ENCODE data around the gene TTBK2. TPM values are rescaled to one million over a fixed set of nuclear protein-coding genes. Genes with fewer than 3 reads are reported as not detected.

The TTBK2 gene
- polyA plus RNA-seq, 1 experiment, result 3.3 TPM

DNA sequence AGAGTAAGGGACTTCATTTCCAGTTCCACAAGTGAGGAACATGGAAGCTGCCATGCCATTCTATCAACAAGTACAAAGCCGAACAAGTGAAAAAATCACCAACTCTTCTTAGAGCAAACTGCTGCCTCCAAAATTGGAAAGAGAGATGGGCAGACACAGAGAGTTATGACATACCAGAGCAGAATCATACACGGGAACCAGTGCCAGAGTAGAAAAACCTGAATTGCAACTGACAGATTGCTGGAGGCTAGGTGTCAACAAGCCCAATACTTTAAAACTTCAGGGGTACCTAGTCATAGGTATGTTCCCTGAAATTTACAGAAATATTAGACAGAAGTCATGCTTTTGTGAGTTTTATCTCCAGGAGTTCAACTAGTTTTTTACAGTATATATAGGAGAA lies 62.0 kb downstream of the TTBK2 start:
- no peak for DNase-seq (ENCODE audit: low read depth)
- Histone ChIP-seq H3K27me3 (ENCODE audit: control insufficient read depth, insufficient read depth, low read length) (no peaks in the 10 kb centered on the region), H3K36me3 (ENCODE audit: control insufficient read depth, insufficient read depth, low read length) (no peaks in the 10 kb centered on the region; the same call in 1 of the 2 replicates), H3K4me3 (ENCODE audit: low read depth, low read length) (no peak overlapping the region)
- ChIA-PET POLR2A (no interaction called here), CTCF (no interaction called here)
- no peak for TF ChIP-seq CTCF (IDR thresholded peaks at IDR 0.05; ENCODE audit: insufficient read depth, low read depth, low read length)

DNA sequence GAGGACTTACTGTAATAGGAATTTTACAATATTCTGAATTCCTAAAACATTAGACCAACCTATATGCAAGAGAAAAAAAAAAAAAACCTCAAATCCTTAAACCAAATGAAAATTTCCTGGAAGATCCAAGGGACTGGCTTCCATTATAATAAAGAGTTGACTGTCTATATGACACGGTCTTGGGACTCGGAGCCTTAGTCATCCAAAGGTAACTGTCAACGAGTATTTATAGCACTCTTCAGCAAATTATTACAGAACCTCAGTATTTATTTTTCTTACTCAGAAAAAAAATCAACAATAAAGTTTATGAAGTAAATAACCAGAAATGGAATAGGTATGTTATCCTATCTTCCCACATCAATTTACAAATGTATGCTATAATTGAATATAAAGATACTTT lies 66.0 kb downstream of the TTBK2 start:
- ChIA-PET CTCF (no interaction called here), POLR2A (no interaction called here)
- Histone ChIP-seq H3K4me3 (ENCODE audit: low read depth, low read length) (no peak overlapping the region), H3K36me3 (ENCODE audit: control insufficient read depth, insufficient read depth, low read length) (no peaks in the 10 kb centered on the region), H3K27me3 (ENCODE audit: control insufficient read depth, insufficient read depth, low read length) (no peaks in the 10 kb centered on the region)
- TF ChIP-seq CTCF (IDR thresholded peaks at IDR 0.05; ENCODE audit: insufficient read depth, low read depth, low read length), result no peak
- DNase-seq (ENCODE audit: low read depth), result no peak

- Histone ChIP-seq H3K36me3 (ENCODE audit: control insufficient read depth, insufficient read depth, low read length) (no peaks in the 10 kb centered on the region), H3K27me3 (ENCODE audit: control insufficient read depth, insufficient read depth, low read length) (no peaks in the 10 kb centered on the region), H3K4me3 (ENCODE audit: low read depth, low read length) (no peak overlapping the region)
- no peak for DNase-seq (ENCODE audit: low read depth)
- CTCF ChIA-PET, result no interaction called here
- TF ChIP-seq CTCF (IDR thresholded peaks at IDR 0.05; ENCODE audit: insufficient read depth, low read depth, low read length), result no peak
- POLR2A ChIA-PET, result no interaction called here
Measured at GRCh38 chr15:42849836-42850235, 70.7 kb downstream of the TTBK2 start.

DNA sequence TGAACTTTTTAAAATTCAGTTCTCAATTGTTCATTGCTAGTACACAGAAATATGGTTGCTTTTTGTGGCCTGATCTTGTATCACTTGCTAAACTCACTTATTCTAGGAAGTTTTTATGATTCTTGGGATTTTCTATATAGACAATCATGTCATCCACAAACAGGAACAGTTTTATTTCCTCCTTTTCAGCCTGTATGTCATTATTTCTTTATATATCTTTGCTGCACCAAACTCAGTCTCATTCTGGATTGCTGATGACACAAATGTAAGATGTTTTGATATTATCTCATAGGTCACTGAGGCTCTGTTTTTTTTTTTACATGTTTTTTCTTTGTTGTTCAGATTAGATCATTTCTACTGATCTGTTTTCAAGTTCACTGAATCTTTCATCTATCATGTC lies 71.7 kb downstream of the TTBK2 start:
- ChIA-PET POLR2A (no interaction called here), CTCF (interaction anchor here (0.6 kb wide), 1 partner anchor 77 kb away, joined by 4 read pairs; no protein-coding TSS in a partner anchor)
- Histone ChIP-seq H3K36me3 (ENCODE audit: control insufficient read depth, insufficient read depth, low read length) (no peaks in the 10 kb centered on the region), H3K4me3 (ENCODE audit: low read depth, low read length) (no peak overlapping the region), H3K27me3 (ENCODE audit: control insufficient read depth, insufficient read depth, low read length) (no peaks in the 10 kb centered on the region)
- no peak for TF ChIP-seq CTCF (IDR thresholded peaks at IDR 0.05; ENCODE audit: insufficient read depth, low read depth, low read length)
- no peak for DNase-seq (ENCODE audit: low read depth)

- CTCF ChIA-PET, result no interaction called here
- no peak for TF ChIP-seq CTCF (IDR thresholded peaks at IDR 0.05; ENCODE audit: insufficient read depth, low read depth, low read length)
Measured at GRCh38 chr15:42846647-42847046, 73.9 kb downstream of the TTBK2 start.

More at GRCh38 chr15:42846647-42847046, 73.9 kb downstream of the TTBK2 start:
- Histone ChIP-seq H3K36me3 (ENCODE audit: control insufficient read depth, insufficient read depth, low read length) (no peaks in the 10 kb centered on the region), H3K4me3 (ENCODE audit: low read depth, low read length) (no peak overlapping the region), H3K27me3 (ENCODE audit: control insufficient read depth, insufficient read depth, low read length) (no peaks in the 10 kb centered on the region)
- no peak for DNase-seq (ENCODE audit: low read depth)
- POLR2A ChIA-PET, result no interaction called here
